ENCODE data around the gene PACSIN2. TPM values are rescaled to one million over a fixed set of nuclear protein-coding genes. Genes with fewer than 3 reads are reported as not detected.

PACSIN2 gene
- total RNA-seq, 2 experiments from 2014 or later: 33.5 to 35.7 TPM

DNA sequence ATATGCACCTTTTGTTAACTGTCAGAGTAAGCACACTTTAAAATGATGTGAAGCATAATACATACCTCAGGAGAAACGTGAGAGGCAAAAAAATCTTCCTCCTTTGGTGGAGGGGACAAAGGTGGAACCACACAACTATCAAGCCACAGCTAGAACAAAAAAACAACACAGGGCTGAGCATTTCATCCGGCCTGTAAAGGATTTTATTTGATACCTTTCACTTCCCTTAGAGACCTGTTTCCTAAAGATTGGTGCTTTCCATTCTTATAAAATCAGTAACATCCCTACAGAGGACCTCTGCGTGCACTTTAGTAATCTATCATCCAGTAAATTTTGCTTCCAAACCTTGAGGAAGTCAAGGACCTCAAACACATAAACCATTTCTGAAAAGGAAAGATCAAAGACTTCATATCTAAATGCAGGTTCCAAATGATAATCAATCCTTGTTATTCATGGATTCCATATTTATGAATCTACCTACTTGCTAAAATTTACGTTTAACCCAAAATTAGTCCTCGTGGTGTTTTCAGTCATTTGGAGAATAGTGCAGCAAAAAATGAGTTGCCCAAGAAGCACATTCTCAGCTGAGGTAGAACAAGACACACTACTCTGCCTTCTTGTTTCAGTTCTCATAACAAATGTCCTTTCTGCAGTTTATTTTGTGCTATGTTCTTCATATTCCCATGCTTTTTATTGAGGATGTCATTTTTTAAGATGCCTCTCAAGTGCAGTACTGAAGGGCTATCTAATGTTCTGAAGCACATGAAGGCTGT, 180.6 kb downstream of the PACSIN2 start:
- POLR2A ChIA-PET: no interaction called here
- TF ChIP-seq, protein P1, sequence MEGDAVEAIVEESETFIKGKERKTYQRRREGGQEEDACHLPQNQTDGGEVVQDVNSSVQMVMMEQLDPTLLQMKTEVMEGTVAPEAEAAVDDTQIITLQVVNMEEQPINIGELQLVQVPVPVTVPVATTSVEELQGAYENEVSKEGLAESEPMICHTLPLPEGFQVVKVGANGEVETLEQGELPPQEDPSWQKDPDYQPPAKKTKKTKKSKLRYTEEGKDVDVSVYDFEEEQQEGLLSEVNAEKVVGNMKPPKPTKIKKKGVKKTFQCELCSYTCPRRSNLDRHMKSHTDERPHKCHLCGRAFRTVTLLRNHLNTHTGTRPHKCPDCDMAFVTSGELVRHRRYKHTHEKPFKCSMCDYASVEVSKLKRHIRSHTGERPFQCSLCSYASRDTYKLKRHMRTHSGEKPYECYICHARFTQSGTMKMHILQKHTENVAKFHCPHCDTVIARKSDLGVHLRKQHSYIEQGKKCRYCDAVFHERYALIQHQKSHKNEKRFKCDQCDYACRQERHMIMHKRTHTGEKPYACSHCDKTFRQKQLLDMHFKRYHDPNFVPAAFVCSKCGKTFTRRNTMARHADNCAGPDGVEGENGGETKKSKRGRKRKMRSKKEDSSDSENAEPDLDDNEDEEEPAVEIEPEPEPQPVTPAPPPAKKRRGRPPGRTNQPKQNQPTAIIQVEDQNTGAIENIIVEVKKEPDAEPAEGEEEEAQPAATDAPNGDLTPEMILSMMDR (IDR thresholded peaks at IDR 0.05): no peak
- Mint-ChIP-seq H3K27me3 (no peaks in the 10 kb centered on the region), H3K9me3 (no peaks in the 10 kb centered on the region), H3K36me3 (ENCODE audit: low read depth) (peaks cover 17% of the 10 kb centered on the region), H3K4me1 (ENCODE audit: low read depth) (peaks cover 10% of the 10 kb centered on the region), H3K4me3 (no peak overlapping the region), H3K27ac (no peak overlapping the region)
- intact Hi-C loops (cut with micrococcal nuclease): no loop called here
- no peak for ATAC-seq
- CTCF ChIA-PET: interaction anchor here (1.7 to 2.8 kb wide), 2 partner anchors 33 to 53 kb away, joined by 5 read pairs; no protein-coding TSS in a partner anchor
- DNase-seq: no peak

DNA sequence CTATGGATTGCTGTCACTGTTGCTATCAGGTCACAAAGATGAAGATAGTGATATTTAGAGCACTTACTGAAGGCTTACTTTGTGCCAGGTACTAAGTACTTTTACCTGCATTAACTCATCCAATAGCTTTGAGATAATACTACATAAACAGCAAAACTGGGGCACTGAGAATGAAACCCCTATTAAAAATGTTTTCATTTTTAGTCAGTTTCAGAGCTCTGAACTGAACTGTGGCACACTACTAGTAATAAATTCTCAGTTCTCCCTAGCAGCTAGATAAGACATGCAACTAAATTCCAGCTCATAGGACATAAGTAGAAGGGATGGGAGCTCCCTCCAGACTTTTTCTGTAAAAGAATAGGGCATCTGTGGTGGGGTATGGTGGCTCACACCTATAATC, 181.8 kb downstream of the PACSIN2 start:
- Mint-ChIP-seq H3K4me1 (ENCODE audit: low read depth) (peaks cover 16% of the 10 kb centered on the region), H3K36me3 (ENCODE audit: low read depth) (peaks cover 24% of the 10 kb centered on the region), H3K9me3 (no peaks in the 10 kb centered on the region), H3K27me3 (no peaks in the 10 kb centered on the region), H3K4me3 (no peak overlapping the region), H3K27ac (no peak overlapping the region)
- ChIA-PET POLR2A (no interaction called here), CTCF (interaction anchor here (1.1 to 2.8 kb wide), 3 partner anchors 29 to 52 kb away, joined by 3 to 5 read pairs (median 5); no protein-coding TSS in a partner anchor)
- intact Hi-C loops (cut with micrococcal nuclease): no loop called here
- ATAC-seq: no peak
- TF ChIP-seq, protein P1 (IDR thresholded peaks at IDR 0.05): no peak
- DNase-seq: no peak

DNA sequence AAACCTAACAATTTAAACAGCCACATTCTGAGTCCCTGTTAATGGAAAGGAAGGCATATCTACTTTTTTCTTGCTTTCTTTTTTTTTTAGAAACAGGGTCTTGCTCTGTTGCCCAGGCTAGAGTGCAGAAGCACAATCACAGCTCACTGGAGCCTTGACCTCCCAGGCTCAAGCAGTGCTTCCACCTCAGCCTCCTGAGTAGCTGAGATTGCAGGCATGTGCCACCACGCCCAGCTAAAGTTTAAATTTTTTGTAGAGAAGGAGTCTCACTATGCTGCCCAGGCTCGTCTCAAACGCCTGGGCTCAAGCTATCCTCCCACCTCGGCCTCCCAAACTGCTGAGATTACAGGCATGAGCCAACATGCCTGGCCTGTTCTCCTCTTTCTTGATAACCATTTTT, 183.2 kb downstream of the PACSIN2 start:
- DNase-seq: no peak
- no peak for ATAC-seq
- CTCF ChIA-PET: interaction anchor here (1.0 kb wide), 1 partner anchor 36 kb away, joined by 3 read pairs; no protein-coding TSS in a partner anchor
- POLR2A ChIA-PET: no interaction called here
- H3K27ac Mint-ChIP-seq: no peak overlapping the region
- no peaks in the 10 kb centered on the region for H3K9me3 Mint-ChIP-seq
- H3K4me1 Mint-ChIP-seq (ENCODE audit: low read depth): peaks cover 16% of the 10 kb centered on the region
- H3K27me3 Mint-ChIP-seq: no peaks in the 10 kb centered on the region
- H3K36me3 Mint-ChIP-seq (ENCODE audit: low read depth): peaks cover 27% of the 10 kb centered on the region
- intact Hi-C loops (cut with micrococcal nuclease): no loop called here
- H3K4me3 Mint-ChIP-seq: no peak overlapping the region
- TF ChIP-seq, protein P1 (IDR thresholded peaks at IDR 0.05): no peak

DNA sequence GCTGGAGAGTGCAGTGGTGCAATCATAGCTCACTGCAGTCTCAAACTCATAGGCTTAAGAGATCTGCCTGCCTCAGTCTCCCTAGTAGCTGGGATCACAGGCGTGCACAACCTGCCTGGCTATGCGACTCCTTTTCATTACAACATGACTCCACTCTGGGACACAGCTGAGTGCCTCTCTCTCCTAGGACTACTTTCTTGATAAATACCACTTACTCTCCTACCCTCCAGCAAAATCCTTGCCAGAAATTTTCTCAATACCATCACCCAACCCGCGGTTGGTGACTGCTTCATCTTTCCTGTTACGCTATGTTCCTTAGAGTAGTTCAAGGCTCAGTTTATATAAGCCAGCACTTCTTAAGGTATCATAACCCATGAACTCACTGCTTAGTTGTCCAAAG, 184.8 kb downstream of the PACSIN2 start:
- H3K9me3 Mint-ChIP-seq: no peaks in the 10 kb centered on the region
- DNase-seq (no peak), ATAC-seq (no peak)
- H3K4me3 Mint-ChIP-seq: no peak overlapping the region
- peaks cover 23% of the 10 kb centered on the region for H3K36me3 Mint-ChIP-seq (ENCODE audit: low read depth)
- intact Hi-C loops (cut with micrococcal nuclease): no loop called here
- H3K4me1 Mint-ChIP-seq (ENCODE audit: low read depth): peaks cover 16% of the 10 kb centered on the region
- no peaks in the 10 kb centered on the region for H3K27me3 Mint-ChIP-seq
- no peak overlapping the region for H3K27ac Mint-ChIP-seq
- ChIA-PET CTCF (no interaction called here), POLR2A (interaction anchor here (0.9 kb wide), 1 partner anchor 16 kb away, joined by 3 read pairs; no protein-coding TSS in a partner anchor)
- TF ChIP-seq, protein P1 (IDR thresholded peaks at IDR 0.05): no peak

DNA sequence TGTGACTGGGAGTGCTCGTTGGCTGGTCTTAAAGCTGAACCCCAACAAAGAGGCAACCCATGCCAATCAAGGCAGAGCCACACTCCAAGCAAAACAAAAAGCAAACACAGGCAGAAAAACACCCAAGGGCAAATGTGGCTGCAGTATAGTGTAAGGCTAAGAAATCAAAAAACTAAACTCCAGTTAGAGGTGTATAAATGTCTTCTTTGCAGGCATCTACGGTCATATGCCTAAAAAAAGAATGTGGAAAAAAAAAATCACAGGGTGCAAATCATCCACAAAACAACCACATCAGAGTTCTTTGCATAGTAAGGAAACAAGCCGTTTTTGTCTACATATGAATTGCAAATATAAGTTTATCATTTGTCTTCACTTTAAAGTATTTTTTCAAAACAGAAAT, 185.6 kb downstream of the PACSIN2 start:
- no peaks in the 10 kb centered on the region for H3K9me3 Mint-ChIP-seq
- H3K36me3 Mint-ChIP-seq (ENCODE audit: low read depth): peaks cover 21% of the 10 kb centered on the region
- ChIA-PET POLR2A (interaction anchor here (1.5 kb wide), 1 partner anchor 27 kb away, joined by 3 read pairs; the partner anchor contains the start of gene ARFGAP3), CTCF (no interaction called here)
- ATAC-seq (no peak), DNase-seq (no peak)
- intact Hi-C loops (cut with micrococcal nuclease): no loop called here
- peaks cover 16% of the 10 kb centered on the region for H3K4me1 Mint-ChIP-seq (ENCODE audit: low read depth)
- no peak overlapping the region for H3K4me3 Mint-ChIP-seq
- H3K27ac Mint-ChIP-seq: no peak overlapping the region
- H3K27me3 Mint-ChIP-seq: no peaks in the 10 kb centered on the region
- TF ChIP-seq, protein P1 (IDR thresholded peaks at IDR 0.05): no peak
